Right lobe of liver (tissue), 6 donors: ENCODE results near the gene FBXO17. TPM values are rescaled to one million over a fixed set of nuclear protein-coding genes. Genes with fewer than 3 reads are reported as not detected.

Experiments
- ATAC-seq, 4 donors: fragments of 200-7000 bp; cut with Tn5 transposase; one replicate each; pipeline ENCODE4 v1.9.1; 2020; ENCODE audit warnings: mild to moderate bottlenecking in 4 of 4, moderate library complexity in 4 of 4
- DNase-seq, 3 donors: peaks; one replicate each; pipeline ENCODE4 v3.0.0-alpha.2; 2020
- H3K27ac ChIP-seq, 3 donors: fragments of 200-600 bp; one replicate each; pipeline ENCODE4 v1.8.0; 2022
- H3K27me3 ChIP-seq, 2 donors: fragments of 200-600 bp; one replicate each; pipeline ENCODE4 v1.8.0; 2022
- H3K36me3 ChIP-seq, 4 donors: fragments of 200-600 bp; sonication (generic) in 1 of 4; one replicate each; pipeline versions ENCODE4 v1.5.1 to v1.8.0; 2017 to 2022; ENCODE audit warnings: control low read depth in 1 of 4
- H3K4me1 ChIP-seq, 4 donors: fragments of 200-600 bp; sonication (generic) in 1 of 4; one replicate each; pipeline versions ENCODE4 v1.5.1 to v1.8.0; 2017 to 2022; ENCODE audit warnings: control low read depth in 1 of 4
- H3K4me3 ChIP-seq, 3 donors: fragments of 200-600 bp; one replicate each; pipeline ENCODE4 v1.8.0; 2022
- H3K9me3 ChIP-seq, 4 donors: fragments of 200-600 bp; sonication (generic) in 1 of 4; one replicate each; pipeline versions ENCODE4 v1.5.1 to v1.8.0; 2017 to 2022; ENCODE audit warnings: control low read depth in 1 of 4
- CTCF ChIP-seq, 4 donors: fragments of 200-600 bp in 3 of 4; fragments of 450-650 bp in 1 of 4; IDR thresholded peaks; one replicate each; pipeline versions ENCODE4 v1.5.1 to v1.8.0; 2016 to 2022; ENCODE audit warnings: antibody characterized with exemption in 4 of 4, mild to moderate bottlenecking in 2 of 4
- POLR2A ChIP-seq: fragments of 450-650 bp; IDR thresholded peaks from one replicate; pipeline ENCODE4 v1.6.1; 2017; ENCODE audit warnings: antibody characterized with exemption, mild to moderate bottlenecking
- WGBS: methylation state at CpG from one replicate; pipeline ENCODE4 v1.1.6; 2018; ENCODE audit warnings: low coverage, low lambda C conversion rate; ENCODE audit not compliant: insufficient coverage; ENCODE audit errors: missing lambda C conversion rate; 5-methylcytosine and 5-hydroxymethylcytosine counted together
- intact Hi-C, 2 donors: fragments of 100-400 bp; cut with DNase I; formaldehyde crosslinking; loops; one replicate each; pipeline versions ENCODE4 v1.11.2 to v1.14.1; 2022
- total RNA-seq, 6 experiments: library from RNA; depleted of rRNA in 2 of 6; stranded (reverse); fragments of >200 nt in 2 of 6; fragmentation: NEBNext Ultra II Directional in 3 of 6; extraction: Animal tissue kit (Norgen Biotek cat#: 25700) in 3 of 6; gene quantifications; one replicate each; pipeline versions ENCODE4 v1.1.0 to v1.2.4, GENCODE V29; 2016 to 2023
- donor health status: DM: no; HTN: yes; CAD: no.
- donor health status: DM: no; HTN: no; CAD: no.
- donor health status: DM: no; HTN: no; CAD: no.
- donor health status: DM: no; HTN: yes; CAD: no.
- donor health status: DM: no; HTN: yes; CAD: no.

The FBXO17 gene
- total RNA-seq, 6 experiments from 2014 or later, result 19.9 to 57.9 (median 36.7) TPM

DNA sequence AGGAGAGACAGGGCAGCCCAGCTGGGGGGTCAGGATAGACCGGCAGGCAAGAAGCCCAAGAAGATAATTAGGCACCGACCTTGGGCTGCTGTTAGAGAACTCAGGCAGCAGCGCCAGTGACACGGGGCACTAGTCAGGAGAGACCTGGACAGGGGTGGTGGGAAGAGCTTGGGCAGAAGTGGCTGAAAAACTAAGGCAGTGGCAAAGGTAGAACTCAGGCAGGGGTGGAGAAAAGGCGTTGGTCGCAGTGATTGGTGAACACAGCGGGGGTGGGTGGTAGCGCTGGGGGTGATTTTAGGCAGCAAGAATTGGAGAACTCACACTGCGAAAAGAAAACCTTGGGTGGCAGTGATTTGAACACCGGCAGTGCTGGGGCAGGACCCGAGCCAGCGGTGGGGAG lies 67.9 kb downstream of the FBXO17 start:
- no peak for ATAC-seq
- no peaks in the 10 kb centered on the region for H3K9me3 ChIP-seq
- TF ChIP-seq CTCF (IDR thresholded peaks at IDR 0.05) (no peak), POLR2A (no peak)
- H3K36me3 ChIP-seq, result peaks cover 0 to 24% (median 3%) of the 10 kb centered on the region in 4 donors
- no peak for DNase-seq
- 91% methylated on average over 8 of the region's 12 CpGs for WGBS
- peaks cover 0 to 16% (median 6%) of the 10 kb centered on the region in 4 donors for H3K4me1 ChIP-seq
- no peak overlapping the region for H3K27ac ChIP-seq
- H3K4me3 ChIP-seq, result no peak overlapping the region
- H3K27me3 ChIP-seq, result no peaks in the 10 kb centered on the region
- intact Hi-C loops, result no loop called here

- DNase-seq (no peak), ATAC-seq (no peak)
- H3K9me3 ChIP-seq, result no peaks in the 10 kb centered on the region
- H3K27me3 ChIP-seq, result no peaks in the 10 kb centered on the region
- H3K4me3 ChIP-seq, result no peak overlapping the region
- peaks cover 0 to 24% (median 3%) of the 10 kb centered on the region in 4 donors for H3K36me3 ChIP-seq
- intact Hi-C loops, result no loop called here
- no peak for TF ChIP-seq CTCF (IDR thresholded peaks at IDR 0.05)
- no peak for TF ChIP-seq POLR2A
- no peak overlapping the region for H3K27ac ChIP-seq
- H3K4me1 ChIP-seq, result peaks cover 0 to 16% (median 6%) of the 10 kb centered on the region in 4 donors
- WGBS, result 80% methylated on average over 1 of the region's 29 CpGs
Observed at GRCh38 chr19:38907227-38907626, 68.3 kb downstream of the FBXO17 start.

- intact Hi-C loops, result no loop called here
- ATAC-seq (no peak), DNase-seq (no peak)
- TF ChIP-seq POLR2A (no peak), CTCF (IDR thresholded peaks at IDR 0.05) (no peak)
- Histone ChIP-seq H3K4me3 (no peak overlapping the region), H3K27me3 (no peaks in the 10 kb centered on the region), H3K27ac (peak overlapping the region in 1 of 3 donors; percentile 50), H3K4me1 (peaks cover 0 to 24% (median 10%) of the 10 kb centered on the region in 4 donors), H3K36me3 (peaks cover 0 to 24% (median 3%) of the 10 kb centered on the region in 4 donors), H3K9me3 (no peaks in the 10 kb centered on the region)
- WGBS, result no CpG with 5 or more reads among the region's 4 CpGs
Observed at GRCh38 chr19:38905620-38906019, 69.9 kb downstream of the FBXO17 start.

- peak overlapping the region in 2 of 3 donors; percentile 67 to 71 for H3K27ac ChIP-seq
- ATAC-seq, result peak; percentile 54 to 79 (median 56)
- peaks cover 0 to 24% (median 10%) of the 10 kb centered on the region in 4 donors for H3K4me1 ChIP-seq
- no peaks in the 10 kb centered on the region for H3K27me3 ChIP-seq
- no peak for TF ChIP-seq POLR2A
- no peak for TF ChIP-seq CTCF (IDR thresholded peaks at IDR 0.05)
- no peaks in the 10 kb centered on the region for H3K9me3 ChIP-seq
- WGBS, result 36% methylated on average over 9 of the region's 35 CpGs
- DNase-seq, result peak in 2 of 3 donors; percentile 46 to 71
- no peak overlapping the region for H3K4me3 ChIP-seq
- intact Hi-C loops, result no loop called here
- H3K36me3 ChIP-seq, result peaks cover 0 to 24% (median 3%) of the 10 kb centered on the region in 4 donors
Observed at GRCh38 chr19:38904581-38905539, 70.7 kb downstream of the FBXO17 start.
